Erythroblast (primary cell): ENCODE data around the gene USH1C.

Source experiments
- GATA1 ChIP-seq: IDR thresholded peaks from 2 replicates; pipeline ENCODE4 v1.6.1; 2011; ENCODE audit warnings: low read depth, mild to moderate bottlenecking, control low read depth, low read length, moderate library complexity
- POLR2A ChIP-seq: IDR thresholded peaks from 2 replicates; pipeline ENCODE4 v1.6.1; 2011; ENCODE audit warnings: mild to moderate bottlenecking, low read length

DNA sequence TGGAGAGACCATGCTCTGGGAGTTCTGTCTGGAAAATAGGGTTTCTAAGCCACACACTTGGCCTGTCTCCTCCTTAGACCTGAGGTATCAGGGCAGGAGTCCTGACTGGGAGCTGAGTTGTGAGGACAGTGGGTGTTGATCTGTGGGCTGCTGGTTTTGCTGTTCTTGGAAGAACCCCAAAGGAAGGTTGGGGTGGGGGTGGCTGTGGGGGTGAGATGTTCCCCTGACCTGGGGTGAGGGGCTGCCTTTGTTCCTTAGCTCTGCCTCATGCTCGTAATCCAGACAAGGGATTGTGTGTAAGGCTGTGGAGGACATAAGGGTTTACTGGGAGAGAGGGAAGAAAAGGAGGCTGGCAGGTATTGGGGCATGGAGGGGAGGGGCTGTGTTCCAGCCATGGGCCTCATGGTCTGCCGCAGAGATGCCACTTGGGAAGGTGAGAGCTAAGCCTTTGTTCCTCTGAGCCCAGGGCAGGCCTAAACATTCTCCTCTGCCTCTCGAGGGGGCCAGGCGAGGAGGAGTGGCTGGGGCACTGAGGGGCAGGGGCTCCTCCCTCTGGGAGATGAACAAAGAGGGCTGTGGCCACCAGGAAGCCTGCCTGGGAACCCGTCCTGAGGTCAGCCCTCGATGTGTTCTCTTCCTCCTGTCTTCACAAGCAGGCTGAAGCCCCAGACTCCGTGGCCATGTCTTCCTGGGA lies 7.3 kb upstream of the USH1C start:
- TF ChIP-seq POLR2A: no peak
- no peak for TF ChIP-seq GATA1
